Activated CD8-positive, alpha-beta memory T cell treated with anti-CD3 and anti-CD28 coated beads for 48 hours (primary cell): ENCODE measurements around the gene CPM.

Source experiments
- DNase-seq, 3 experiments: peaks; one replicate each; pipeline ENCODE4 v3.0.0-alpha.2; 2020; ENCODE audit warnings: low read depth in 2 of 3, low spot score in 2 of 3

The CPM gene

DNA sequence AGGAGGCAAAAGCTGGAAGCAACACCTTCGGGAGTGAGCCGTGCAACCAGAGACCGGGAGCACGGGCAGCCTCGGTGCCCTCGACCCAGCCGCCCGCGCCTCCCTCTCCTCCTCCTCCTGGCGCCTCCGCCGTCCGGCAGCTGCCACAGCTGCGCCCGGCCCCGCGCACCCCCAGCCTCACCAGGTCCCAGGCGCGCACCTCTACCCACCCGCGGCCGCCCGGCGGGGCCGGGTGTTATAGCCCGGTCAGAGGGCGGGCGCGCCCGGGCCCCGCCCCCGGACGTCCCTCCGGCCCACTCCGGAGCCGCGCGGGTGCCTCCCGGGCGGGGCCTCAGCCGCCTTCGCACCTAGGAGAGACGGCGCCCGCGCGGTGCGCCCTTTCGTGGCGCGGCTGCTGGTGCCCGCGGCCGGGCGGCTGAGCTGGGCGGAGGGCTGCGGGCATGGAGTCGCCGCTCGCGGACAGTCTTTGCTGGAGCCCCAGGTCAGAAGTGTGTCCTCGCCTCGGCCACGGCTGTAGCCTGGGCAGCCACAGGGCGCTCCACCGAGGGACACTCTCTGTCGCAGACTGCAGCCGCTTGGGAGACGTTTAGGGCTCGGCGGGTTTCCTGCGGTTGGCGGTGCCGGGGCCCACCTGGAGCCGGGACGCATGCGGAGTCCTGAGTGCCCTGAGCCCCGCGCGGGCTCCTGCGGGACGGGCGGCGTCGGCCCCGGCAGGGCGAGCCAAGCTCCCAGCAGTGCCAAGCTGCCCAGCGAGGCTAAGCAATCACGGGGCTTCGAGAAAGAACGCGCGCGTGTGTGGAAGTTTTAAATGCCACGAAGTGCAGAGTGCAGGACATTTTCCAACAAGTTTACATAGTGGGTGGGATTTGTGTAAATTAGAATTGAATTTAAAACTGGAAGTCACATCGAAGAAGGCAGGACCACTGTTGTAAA, at the start of gene CPM:
Gene CPM, minus strand, starts transcription at position 211 of the 933 bp plus-strand sequence. CDS start 334 bp downstream, outside the sequence.
- peak; percentile 19 to 42 (median 33) for DNase-seq

DNA sequence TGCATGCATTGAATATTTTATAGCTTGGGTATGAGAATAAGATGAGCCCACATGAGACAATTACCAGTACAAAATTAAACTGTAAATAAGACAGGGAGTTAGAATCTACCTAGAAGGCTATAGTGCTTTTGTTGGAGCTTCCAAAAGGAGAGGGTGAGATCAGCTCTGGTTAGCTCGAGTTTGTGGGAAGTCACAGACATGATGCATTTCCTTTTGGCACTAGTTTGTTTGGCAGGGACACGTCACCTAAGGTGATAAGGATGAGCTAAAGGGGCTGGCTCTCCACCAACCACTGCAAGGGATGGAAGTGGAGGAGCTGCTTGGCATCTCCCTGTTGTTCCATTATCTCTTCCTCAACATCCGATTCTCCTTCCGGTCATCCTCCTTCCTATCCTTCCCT, 48.5 kb upstream of the CPM start:
- DNase-seq: no peak

DNA sequence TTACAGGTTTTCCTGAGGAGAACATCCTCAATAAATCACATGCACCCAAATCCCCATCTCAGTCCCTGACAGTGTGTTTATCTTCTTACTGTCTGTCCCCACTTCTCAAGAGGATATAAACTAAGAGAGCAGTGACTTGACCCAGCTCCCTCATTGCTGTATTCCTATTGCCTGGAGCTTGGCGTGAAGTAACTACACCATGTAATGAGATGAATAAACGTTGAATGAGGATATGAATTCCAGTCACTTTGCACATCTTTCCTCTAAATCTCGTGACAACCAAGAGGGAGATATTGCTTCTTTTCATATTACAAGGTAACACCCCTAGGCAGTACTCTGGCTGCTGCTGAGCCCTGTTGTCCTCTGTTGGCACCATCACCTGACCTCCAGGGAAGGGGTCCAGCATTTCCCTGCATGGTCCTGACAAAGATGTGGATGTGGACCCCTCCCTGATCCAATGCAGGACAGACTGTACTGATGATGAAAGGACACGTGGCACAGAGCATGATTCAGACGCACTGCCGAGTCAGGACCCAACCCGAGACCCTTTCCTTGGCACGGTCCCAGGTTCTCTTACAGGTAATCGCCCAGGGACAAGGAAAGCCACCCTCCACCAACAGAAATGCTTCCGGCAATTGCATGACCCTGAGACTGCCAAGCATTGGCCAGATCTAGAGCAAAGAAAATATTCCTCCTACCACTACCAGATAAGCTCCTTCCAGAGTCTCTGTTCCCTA, 47.7 kb upstream of the CPM start:
- no peak for DNase-seq

DNA sequence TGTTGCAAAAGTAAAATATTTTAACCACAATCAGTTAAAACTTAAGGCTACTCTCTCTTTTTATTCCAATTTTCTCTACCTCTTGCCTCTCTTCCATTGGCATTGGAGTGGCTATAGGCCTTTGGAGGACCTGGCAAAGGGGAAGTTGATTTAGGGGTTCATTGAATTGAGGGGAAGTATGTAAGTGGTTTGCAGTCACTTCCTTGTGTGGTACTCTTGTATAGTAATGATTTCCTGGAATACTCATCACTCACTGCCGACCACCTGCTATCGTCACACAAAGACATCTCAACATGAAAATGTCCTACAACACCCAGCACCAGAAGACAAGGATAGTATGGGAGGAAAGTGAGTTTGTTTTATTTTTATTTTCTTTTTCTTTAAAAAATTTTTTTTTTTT, 45.7 kb upstream of the CPM start:
- no peak for DNase-seq

DNA sequence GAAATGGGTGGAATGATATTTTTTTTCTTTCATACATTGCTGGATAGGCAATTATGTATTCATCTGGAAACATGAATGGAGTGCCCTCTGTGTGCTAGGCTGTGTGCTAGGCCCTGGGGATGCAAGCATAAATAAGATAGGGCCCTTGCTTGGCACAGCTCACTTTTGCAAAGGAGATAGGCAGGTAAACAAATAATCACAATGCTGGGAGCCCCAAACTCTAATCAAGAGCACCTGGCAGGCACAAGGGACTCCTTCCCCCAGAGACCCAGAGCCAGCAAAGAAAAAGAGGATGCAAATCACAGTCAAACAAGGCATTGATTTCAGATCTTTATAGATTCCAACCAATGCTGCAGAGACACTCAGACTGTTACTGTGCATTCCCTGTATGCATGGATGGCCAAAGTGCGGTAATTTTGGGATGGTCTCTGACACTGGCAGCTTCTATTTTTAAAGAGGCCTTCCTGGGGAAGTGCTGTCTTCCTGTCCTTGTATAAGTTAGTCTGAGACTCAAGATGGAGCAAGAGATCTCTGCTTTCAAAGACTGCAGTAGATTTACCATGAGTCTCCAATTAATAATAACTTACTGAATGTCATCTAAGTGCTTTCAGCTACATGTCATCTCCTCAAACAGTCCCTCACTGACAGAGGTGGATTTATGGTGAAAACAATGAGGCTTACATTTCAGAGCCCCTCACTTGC, 45.1 kb upstream of the CPM start:
- no peak for DNase-seq

DNA sequence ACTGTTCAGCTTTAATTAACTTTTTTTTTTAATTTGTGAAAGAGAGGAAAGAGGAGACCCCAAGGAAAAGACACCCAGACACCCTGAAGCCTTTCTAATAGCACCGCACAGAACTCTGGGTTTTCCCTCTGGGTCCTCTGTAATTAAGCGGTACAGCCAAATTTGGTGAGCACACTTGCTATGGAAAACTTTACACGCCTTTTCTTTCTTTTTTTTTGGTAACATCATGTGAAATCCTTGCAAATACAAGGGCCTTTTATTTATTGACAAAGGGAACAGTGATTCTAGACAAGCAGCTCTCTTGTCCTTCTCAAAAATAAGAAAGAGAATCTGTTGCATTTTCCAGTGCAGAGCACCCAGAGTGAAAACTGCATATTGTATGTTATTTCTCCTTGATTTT, 44.4 kb upstream of the CPM start:
- no peak for DNase-seq

DNA sequence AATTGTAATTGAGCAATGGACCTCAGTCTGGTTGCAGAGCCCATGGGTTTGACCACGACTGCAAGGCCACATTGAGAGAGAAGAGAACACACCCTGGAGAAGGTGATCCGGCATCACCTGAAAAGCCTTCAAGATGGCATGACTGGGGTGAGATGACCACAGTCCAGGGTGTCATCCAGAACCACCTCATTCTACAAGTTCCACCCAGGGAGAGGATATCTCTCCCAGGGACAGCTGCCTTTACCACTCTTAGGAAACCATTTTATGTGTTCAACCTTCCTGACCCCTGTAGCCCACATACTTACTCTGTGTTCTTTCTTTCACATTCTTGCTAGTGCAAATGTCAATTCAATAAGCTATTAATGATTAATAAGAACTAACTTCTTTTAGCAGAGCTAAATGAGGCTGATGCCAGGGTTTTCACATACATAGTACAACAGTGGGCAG, 43.4 kb upstream of the CPM start:
- no peak for DNase-seq

DNA sequence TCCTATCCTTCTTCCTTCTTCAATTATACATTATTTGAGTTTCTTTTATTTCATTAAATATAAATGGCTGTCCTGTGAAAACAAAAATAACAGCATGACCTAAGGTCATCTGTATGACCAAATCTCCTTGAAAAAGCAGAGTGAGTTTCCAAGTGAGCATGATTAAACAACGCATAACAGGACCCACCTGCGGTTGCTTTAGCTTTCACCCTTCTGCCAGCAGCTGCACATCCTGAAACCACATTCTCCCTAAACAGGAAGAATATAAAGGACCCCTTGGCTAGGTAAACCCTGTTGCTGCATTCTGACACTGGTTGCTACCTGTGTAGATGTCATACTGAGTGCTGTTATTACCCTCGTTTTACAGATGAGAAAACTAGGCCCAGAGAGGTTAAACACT, 42.8 kb upstream of the CPM start:
- no peak for DNase-seq

DNA sequence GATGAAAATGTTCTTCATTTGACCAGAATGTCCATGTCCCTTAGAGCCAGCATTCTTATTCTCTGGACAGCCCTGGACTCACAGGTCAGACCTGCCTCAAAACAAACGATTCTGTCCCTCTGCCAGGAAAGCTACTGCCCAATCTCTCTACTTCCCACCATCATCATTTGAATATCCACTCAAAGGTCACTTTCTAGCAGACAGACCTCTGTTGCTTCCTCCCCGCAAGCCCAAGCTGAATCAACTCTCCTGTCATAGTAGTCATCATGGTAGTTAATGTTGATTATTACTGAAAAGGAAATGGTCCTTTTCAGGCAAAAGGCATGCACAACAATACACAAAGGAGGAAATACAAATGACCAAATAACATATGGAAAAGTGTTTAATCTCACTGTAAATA, 39.6 kb upstream of the CPM start:
- DNase-seq: no peak

DNA sequence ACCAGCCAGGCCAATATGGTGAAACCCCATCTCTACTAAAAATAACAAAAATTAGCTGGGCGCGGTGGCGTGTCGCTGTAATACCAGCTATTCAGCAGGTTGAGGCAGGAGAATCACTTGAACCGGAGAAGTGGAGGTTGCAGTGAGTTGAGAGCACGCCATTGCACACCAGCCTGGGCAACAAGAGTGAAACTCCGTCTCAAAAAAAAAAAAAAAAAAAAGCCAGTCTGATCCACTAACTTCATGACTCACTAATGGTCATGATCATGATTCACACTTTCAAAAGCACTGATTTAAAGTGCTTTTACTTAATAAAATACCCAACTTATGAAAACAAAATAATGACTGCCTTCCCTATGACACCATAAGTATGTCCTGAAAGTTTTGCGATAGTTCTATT, 38.4 kb upstream of the CPM start:
- DNase-seq: no peak

DNA sequence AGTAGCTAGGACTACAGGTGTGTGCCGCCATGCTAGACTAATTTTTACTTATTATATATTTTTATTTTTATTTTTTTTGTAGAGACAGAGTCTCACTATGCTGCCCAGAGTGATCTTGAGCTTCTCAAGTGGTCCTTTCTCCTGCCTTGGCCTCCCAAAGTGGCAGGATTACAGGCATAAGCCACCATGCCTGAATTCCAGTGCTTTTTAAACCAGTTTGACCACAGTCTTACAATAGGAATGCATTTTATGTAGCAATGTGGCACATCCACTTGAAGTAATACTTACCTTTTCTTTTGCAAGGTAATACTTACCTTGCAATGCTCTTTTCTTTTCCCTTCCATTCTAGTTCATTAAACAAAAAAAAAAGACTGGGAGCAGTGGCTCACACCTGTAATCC, 38.0 kb upstream of the CPM start:
- no peak for DNase-seq

DNA sequence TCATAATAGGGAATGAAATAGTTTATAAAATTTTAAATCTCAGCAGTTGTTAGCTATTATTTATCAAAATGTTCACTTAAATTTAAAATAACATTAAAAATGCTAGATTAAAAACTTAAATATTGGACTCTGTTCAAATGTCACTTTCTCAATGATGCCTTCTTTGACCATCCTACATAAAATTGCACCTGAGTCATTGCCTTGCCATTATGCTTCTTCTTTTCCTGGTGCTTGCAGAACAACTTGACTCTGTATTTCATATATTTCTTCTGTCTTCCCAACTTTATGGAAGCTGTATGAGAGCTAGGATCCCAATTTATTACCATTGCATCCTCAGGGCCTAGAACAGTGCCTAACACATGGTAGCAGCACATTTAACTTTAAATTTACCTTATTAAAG, 37.3 kb upstream of the CPM start:
- DNase-seq: no peak

DNA sequence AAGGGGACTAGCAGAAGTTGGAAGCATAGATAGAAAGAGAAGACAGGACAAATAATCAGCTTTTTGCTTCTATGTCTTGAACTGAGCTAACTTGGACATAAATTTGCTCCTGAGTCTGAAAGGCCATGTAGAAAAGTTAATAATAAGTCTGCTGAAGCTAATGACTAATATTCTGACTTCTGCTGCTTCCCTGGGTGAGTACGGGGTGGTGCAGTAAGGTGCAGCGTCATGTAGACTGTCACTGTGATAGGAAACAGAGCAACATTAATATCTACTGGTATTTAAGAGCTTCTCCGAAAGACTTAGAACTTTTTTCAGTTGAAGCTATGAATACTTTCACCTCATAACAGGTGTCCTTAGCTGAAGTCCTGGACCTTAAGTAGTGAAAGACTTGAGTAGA, 34.1 kb upstream of the CPM start:
- DNase-seq: no peak

DNA sequence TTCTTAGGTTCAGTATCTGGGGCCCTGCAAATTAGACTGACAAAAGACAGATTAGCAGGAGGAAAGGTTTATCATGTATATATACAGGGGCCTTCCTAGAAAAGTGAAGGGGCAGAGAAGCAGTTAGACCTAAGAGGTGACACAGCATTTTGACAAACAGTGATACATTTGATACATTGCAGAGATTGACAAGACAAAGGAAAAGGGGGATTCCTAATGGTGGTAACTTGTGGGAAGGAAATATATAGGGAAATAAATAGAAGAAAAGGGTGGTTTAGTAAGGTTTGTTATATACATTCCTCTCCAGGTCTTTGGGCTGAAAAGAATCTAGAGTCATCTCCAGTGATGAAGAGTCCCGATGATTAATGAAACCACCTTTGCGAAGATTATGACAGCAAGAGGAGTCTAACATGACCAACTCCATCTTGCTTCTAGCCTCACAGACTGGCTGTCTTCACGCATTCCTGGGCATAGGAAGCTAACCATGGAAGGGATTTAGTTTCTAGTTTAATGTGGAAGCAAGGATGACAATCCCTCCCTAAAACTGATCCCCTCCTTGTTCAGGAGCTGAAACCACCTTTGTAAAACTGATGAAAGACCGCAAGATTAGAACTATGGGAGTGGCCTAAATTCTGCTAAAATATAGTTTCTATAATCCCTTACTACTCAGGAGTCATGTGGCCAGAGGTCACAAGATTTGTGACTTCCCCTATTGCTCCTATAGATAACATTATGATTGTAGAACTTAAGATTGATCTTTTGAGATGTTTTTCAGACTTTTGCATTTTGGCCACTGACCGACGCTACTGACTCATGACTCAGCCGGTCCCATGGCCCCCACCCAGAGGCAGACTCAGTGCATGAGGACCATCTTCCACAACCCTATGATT, 31.1 kb upstream of the CPM start:
- no peak for DNase-seq

DNA sequence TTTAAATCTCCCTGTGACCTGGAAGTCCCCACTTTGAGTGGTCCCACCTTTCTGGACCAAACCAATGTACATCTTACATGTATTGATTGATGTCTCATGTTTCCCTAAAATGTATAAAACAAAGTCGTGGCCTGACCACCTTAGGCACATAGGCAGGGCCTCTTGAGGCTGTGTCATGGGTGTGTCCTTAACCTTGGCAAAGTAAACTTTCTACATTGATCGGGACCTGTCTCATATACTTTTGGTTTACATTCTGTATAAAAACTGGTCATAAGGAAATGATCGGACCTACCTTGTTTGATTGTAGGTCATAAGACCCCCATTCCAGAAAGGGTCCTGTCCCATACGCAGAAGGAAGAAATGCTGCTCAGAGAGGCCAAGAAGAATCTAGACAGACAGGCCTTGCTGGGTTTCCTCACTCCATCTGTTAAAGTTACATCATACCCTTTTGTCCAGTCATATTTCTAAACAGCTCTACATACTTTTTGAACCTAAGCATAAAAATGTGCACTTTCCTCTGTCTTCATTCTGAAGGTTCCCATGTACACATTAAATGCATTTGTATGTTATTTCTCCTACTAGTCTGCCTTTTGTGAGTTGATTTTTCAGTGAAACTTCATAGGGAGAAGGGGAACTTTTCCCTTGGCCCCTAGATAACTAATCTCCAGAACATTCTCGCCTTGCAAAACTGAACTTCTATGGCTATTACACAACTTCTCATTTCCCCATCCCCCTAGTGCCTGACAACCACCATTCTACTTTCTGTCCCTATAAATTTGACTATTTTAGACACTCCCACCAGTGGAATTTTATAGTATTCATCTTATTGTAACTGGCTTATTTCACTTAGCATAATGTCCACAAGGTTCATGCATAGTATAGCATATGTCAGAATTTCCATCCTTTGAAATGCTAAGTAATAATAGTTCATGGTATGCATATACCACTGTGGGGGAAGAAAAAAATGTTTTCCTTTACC, 30.2 kb upstream of the CPM start:
- no peak for DNase-seq

DNA sequence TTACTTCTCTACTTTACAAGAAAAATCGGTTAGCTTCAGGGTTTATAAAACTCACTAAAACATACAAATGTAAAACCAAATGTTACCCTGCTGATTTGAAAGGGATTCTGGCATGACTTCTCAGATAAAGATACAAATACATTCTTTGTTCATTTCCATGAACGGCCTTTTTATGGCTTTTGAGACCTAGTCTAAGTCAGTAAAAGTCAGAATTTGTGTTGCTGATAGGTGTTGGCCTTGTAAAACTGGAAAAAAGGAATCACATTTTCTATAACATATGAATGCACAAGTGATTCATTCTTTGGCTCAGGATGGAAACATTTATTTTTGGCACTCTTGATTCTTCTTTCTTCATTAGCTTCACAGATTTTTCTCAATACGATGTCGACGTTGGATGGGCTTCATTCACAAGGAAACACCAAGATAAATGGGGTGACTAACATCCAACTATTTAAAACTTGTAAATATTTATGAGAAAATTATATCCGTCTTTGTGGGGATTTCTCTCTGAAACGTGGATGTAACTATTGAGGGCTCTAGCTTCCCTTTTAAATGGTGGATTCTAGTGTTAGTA, 27.0 kb upstream of the CPM start:
- DNase-seq: no peak

DNA sequence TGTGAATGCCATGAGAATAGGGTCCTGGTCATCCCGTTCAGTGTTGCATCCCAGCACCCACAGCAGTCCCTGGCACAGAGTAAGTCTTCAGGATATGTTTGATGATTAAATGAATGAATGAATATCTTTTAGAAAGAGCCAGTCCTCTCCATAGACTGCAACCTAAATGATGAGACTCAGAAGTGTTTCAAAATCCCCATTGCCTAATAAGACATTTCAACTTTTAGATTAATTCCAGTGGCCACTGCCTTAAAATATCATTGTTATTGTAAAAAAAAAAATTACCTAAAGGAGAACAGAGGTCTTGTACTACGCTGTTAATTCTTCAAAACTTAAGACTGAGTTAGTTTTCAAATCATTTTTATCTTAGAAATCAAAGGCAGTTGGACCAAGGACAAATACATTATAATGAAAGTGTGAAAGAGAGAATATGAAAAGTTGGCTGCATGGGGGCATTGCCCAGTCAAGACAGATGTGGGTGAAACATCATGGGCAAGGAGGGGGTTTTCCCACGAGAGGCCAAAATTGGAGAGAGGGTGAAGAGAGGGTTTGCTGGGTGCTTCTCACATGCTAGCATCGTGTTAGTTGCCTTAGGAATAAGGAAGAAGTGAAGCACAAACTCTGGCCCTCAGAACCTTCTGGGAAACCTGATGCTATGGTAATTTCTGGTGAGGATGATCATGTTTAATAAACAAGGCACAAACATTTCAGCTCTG, 26.3 kb upstream of the CPM start:
- no peak for DNase-seq

DNA sequence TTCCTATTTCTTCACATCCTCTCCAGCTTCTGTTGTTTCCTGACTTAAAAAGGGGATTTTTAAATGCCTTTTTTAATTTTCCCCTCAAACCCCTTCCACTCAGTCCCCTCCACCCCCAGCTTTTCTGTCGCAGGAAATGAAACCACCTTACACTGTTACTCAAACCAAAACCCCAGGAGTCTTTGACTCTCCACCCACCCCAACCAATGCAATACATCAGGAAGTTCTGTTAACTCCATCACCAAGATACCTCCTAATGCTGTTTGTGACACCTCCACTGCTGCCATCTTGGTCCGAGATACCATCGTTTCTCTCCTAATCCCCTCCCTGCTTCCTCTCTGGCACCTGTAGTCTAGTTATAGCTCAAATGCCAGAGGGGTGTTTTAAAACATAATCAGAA, 25.4 kb upstream of the CPM start:
- peak in 1 of 3 experiments; percentile 12 for DNase-seq

DNA sequence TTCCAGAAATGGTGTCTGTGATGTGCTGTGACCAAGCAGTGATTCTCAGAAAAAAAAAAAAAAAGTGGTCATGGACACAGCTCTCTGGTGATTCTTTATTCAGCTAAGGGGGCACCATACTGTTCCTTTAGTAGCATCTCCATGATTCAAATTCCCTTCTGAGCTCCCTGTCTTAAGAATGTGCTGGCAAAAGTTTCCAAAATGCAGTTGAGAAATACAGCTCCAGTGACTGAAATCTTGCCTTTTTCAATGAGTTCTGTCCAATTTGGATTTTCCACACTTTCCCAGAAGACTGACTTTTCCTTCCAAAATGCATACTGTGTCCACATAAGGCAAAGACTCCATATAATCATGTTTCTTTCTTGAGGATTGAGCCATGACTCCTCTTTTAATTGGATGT, 24.3 kb upstream of the CPM start:
- DNase-seq: no peak
